D721Med (cell line): ENCODE data around the gene FMNL1.
A peak's percentile ranks its signal among the peaks of the same experiment; 100 is the strongest.
"Not testable (repeated sequence)": the region's sequence is repeated elsewhere in the genome, so short reads cannot be mapped to it uniquely, and the experiment has no call there.

ENCODE experiments used
- DNase-seq: peaks from one replicate; pipeline ENCODE4 v3.0.0; 2011; ENCODE audit warnings: low spot score; ENCODE audit not compliant: insufficient read length
- FAIRE-seq: peaks from 2 replicates; lab custom pipeline; 2011; peaks lifted over from hg19 to GRCh38; lab: Jason Lieb, UNC
- TF ChIP-seq, protein P1 (sequence below): IDR thresholded peaks from 2 replicates; pipeline ENCODE4 v1.5.1; 2012; ENCODE audit warnings: mild to moderate bottlenecking, control low read depth; ENCODE audit not compliant: insufficient read depth; ENCODE audit errors: missing control alignments

The FMNL1 gene

DNA sequence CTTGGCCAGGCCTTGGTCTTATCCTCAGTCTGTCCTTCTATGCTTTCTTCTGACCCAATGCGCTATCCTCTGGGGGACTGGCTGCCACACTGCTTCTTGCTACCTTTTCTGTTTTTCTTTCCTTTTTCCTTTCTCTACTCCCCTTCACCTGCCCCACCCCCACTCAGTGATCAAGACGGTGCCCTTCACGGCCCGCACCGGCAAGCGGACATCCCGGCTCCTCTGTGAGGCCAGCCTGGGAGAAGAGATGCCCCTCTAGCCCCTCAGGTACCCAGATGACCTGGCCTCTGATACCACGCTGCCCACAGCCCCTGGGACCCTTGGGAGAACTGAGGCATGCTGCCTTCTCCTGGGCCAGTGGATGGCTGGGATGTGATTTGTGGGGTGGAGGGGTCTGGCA lies 24.7 kb downstream of the FMNL1 start:
- TF ChIP-seq, protein P1, sequence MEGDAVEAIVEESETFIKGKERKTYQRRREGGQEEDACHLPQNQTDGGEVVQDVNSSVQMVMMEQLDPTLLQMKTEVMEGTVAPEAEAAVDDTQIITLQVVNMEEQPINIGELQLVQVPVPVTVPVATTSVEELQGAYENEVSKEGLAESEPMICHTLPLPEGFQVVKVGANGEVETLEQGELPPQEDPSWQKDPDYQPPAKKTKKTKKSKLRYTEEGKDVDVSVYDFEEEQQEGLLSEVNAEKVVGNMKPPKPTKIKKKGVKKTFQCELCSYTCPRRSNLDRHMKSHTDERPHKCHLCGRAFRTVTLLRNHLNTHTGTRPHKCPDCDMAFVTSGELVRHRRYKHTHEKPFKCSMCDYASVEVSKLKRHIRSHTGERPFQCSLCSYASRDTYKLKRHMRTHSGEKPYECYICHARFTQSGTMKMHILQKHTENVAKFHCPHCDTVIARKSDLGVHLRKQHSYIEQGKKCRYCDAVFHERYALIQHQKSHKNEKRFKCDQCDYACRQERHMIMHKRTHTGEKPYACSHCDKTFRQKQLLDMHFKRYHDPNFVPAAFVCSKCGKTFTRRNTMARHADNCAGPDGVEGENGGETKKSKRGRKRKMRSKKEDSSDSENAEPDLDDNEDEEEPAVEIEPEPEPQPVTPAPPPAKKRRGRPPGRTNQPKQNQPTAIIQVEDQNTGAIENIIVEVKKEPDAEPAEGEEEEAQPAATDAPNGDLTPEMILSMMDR, result no peak
- FAIRE-seq (no peak), DNase-seq (no peak)

DNA sequence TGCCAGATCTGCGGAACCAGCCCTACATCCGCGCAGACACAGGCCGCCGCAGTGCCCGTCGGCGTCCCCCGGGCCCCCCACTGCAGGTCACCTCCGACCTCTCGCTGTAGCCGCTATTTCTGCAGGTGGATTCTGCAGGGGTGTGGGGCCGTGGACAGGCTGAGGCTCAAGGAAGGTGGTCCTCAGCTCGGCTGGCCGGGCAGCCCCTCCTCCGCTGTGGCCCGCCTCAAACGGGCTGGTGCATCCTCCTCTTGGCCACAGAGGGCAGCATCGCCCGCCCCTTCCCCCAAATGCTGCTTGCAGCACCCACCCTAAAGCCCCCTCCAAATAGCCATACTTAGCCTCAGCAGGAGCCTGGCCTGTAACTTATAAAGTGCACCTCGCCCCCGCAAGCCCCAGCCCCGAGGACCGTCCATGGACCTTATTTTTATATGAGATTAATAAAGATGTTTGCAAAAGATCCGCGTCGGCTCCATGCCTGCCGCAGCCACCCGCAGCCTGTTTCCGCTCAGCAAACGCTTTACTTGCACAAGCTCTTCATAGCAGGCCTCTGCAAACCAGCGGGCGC lies 25.3 kb downstream of the FMNL1 start:
- no peak for FAIRE-seq
- peak; percentile 69 for DNase-seq

DNA sequence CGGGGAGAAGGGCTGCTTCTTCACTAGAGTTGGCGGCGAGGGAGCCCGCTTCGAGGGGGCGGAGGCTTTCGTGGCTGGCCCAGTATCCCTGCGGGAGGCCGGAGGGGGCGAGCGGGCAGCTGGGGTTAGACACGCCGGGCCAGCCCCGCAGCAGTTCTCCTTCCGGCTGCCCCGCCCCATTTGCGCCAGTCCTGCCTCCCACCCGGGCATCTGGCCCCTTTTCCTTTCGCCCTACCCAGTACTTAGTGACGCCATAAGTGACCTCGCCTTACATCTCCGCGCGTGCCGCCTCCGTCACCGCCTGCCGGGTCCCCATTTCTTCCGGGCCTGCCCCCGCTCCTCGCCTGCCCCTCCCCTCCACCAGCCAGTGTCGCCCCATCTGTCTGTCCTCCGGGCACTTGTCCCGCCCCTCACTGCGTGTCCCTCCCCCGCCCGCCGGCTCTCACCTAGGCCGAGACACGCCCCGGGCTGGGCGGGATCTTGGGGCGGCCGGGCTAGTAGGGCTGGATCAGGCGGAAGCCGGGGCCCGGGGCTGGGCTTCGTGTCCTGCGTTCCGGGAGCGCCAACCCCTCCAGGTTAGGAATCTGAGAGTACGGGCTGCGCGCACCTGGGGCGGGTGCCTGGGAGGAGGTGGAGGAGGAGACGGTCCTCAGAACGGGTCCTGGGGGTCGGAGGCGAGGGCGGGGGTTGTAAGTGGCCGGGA lies 25.9 kb downstream of the FMNL1 start:
- peak; percentile 100 for DNase-seq
- no peak for FAIRE-seq
- TF ChIP-seq, protein P1, result no peak

More for the DNA sequence above, 25.3 kb downstream of the FMNL1 start:
- TF ChIP-seq, protein P1, result peak; percentile 48

DNA sequence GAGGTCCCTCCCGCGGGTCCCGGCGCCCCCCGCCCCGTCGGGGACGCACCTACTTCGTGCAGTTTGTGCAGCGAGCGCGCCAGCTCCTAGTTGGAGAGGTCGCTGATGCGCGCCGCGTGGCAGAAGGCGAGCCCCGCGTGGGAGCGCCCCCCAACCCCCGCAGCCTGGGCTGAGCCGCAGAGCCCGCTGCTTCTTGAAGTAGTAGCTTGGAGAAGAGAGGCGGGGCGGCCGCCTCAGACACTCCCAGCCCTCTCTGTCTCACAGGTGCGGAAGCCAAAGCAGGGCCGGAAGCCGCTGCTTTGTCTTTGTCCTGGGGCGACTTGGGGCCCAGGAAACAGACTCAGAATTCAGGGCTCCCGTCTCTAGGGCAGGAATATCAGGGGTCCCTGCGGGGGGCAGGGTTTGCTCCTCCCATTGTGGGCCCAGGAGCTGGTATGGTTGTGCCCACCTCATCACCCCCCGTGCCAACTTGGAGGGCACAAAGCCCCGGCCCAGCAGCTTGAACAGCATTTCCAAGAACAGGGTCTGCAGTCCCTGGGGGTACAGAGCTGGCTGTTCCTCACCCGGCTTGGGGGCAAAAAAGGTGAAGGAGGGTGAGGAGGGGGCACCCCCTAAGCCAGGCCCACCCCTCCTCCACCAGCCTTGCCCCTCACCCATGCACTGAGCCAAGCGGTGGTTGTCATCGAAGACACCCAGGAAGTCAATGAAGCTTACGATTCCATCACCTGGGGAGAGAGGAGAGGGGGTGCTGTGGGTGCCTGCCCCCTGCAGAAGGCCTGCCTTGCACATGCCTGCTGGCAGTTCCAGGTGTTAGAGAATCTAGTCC lies 26.7 kb downstream of the FMNL1 start:
- DNase-seq (no peak), FAIRE-seq (no peak)

DNA sequence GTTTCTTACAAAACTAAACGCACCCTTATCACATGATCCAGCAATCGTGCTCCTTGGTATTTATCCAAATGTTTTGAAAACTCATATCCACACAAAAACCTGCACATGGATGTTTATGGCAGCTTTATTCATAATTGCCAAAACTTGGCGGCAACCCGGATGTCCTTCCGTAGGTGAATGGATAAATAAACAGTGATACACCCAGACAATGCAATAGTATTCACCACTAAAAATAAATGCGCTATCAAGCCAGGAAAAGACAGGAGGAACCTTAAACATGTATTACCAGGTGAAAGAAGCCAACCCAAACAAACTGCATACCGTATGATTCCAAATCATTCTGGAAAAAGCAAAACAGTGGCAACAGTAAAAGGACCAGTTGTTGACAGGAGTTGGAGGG lies 30.2 kb downstream of the FMNL1 start:
- FAIRE-seq (no peak), DNase-seq (no peak)
- TF ChIP-seq, protein P1, result no peak

More for the DNA sequence above, 26.7 kb downstream of the FMNL1 start:
- TF ChIP-seq, protein P1, result no peak

DNA sequence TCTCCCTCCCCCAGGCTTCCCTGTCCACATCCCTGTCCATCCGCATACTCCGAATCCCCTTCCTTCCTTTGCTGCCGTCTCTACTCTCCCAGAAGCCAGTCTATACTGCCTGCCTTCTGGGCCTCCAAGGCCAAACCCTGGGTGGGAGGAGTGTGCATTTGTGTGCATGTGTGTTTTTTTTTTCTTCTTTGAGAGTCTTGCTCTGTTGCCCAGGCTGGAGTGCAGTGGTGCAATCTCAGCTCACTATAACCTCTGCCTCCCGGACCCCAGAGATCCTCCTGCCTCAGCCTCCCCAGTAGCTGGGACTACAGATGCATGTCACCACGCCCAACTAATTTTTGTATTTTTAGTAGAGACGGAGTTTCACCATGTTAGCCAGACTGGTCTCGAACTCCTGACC lies 31.6 kb downstream of the FMNL1 start:
- DNase-seq, FAIRE-seq: not testable (repeated sequence)

DNA sequence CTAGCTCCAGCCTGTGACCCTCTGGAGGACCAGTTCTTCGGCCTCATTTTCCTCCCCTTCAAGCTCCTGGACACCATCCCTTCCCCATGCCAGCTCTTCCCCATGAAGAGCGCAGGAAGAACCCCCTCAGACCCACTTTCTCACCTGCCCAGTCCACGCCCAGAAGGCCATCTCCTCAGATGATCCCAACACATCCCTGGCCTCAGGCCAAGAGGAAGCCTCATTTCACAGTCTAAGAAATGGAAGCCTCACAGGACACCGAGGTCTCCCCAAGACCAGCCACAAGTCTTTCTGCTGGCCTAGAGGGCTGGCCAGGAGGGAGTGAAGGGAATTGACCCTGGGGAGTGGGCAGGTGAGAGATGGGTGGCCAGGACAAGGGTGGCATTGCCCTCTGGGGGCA lies 32.2 kb downstream of the FMNL1 start:
- FAIRE-seq, result no peak
- no peak for DNase-seq
- TF ChIP-seq, protein P1, result no peak
